HCT116 (cell line): ENCODE data around the gene LRRC7. TPM values are rescaled to one million over a fixed set of nuclear protein-coding genes. Genes with fewer than 3 reads are reported as not detected.

Experiments used
- ATAC-seq: fragments of 200-7000 bp; cut with Tn5 transposase; 2 replicates; pipeline ENCODE4 v1.9.1; 2020; ENCODE audit warnings: mild to moderate bottlenecking, moderate library complexity
- BruUV-seq: library from RNA; stranded (reverse); fragments of 400-500 nt; replicated peaks from 2 replicates; lab custom pipeline; 2021; lab: Mats Ljungman, UMichigan
- CTCF ChIA-PET: fragments of 300-600 bp; sonication (Branson Sonifier 250); formaldehyde crosslinking; loops from one replicate; lab custom pipeline; 2021; ENCODE audit warnings: antibody characterized with exemption; lab: Charles Lee
- POLR2A ChIA-PET: fragments of 300-600, 350-600 bp; sonication (Branson Sonifier 250); formaldehyde crosslinking; loops from one replicate; lab custom pipeline; 2021; ENCODE audit warnings: antibody characterized with exemption; lab: Charles Lee
- RAD21 ChIA-PET, 2 experiments: fragments of 300-600 bp; sonication (Branson Sonifier 250); formaldehyde crosslinking; loops; one replicate each; lab custom pipeline; 2023; ENCODE audit warnings: low total read pairs in 2 of 2; ENCODE audit not compliant: uncharacterized antibody in 2 of 2, unreplicated experiment in 2 of 2, low non-redundant PET in 1 of 2; lab: Charles Lee
- DNase-seq: peaks from one replicate; pipeline ENCODE4 v3.0.0-alpha.2; 2010; ENCODE audit warnings: low read depth, low spot score
- H2AFZ ChIP-seq: fragments of 200-600 bp; shearing (Covaris generic), sonication (generic); 2 replicates; pipeline ENCODE4 v1.6.1; 2017; ENCODE audit warnings: low read depth, mixed run types, mixed read lengths, antibody characterized with exemption, low read length; ENCODE audit not compliant: poor library complexity, severe bottlenecking
- H3K27ac ChIP-seq: 2 replicates; pipeline ENCODE4 v1.5.1; 2012; ENCODE audit warnings: low read depth, low read length
- H3K27me3 ChIP-seq: fragments of 200-600 bp; sonication (generic); 2 replicates; pipeline ENCODE4 v1.6.1; 2016; ENCODE audit warnings: mixed run types, low read length, mixed read lengths; ENCODE audit not compliant: insufficient read depth
- H3K36me3 ChIP-seq, 2 experiments: fragments of 200-500 bp in 1 of 2; fragments of 200-600 bp in 1 of 2; sonication (Bioruptor generic) in 1 of 2; sonication (generic) in 1 of 2; 2 replicates each; pipeline versions ENCODE4 v1.5.1 to v1.6.1; 2014 to 2016; ENCODE audit warnings: low read length in 2 of 2, inconsistent platforms in 1 of 2, mixed read lengths in 1 of 2, mixed run types in 1 of 2; ENCODE audit not compliant: insufficient read depth in 2 of 2, control insufficient read depth in 1 of 2
- H3K4me1 ChIP-seq, 2 experiments: fragments of 200-600 bp in 1 of 2; sonication (generic) in 1 of 2; 2 replicates each; pipeline versions ENCODE4 v1.5.1 to v1.6.1; 2012 to 2017; ENCODE audit warnings: low read length in 2 of 2, inconsistent platforms in 1 of 2, mild to moderate bottlenecking in 1 of 2, mixed read lengths in 1 of 2, mixed run types in 1 of 2, moderate library complexity in 1 of 2; ENCODE audit not compliant: insufficient read depth in 2 of 2, control insufficient read depth in 1 of 2
- H3K4me2 ChIP-seq: fragments of 200-600 bp; sonication (generic); 2 replicates; pipeline ENCODE4 v1.6.1; 2017; ENCODE audit warnings: mixed run types, low read length, mixed read lengths
- H3K4me3 ChIP-seq, 2 experiments: fragments of 200-600 bp in 1 of 2; sonication (generic) in 1 of 2; replicated peaks in 1 of 2; 2 replicates each; pipeline ENCODE4 v1.5.1; 2011 to 2016; ENCODE audit warnings: low read length in 2 of 2, control low read depth in 1 of 2, low read depth in 1 of 2, mild to moderate bottlenecking in 1 of 2, mixed read lengths in 1 of 2, mixed run types in 1 of 2
- H3K79me2 ChIP-seq: fragments of 200-600 bp; sonication (generic); 2 replicates; pipeline ENCODE4 v1.6.1; 2017; ENCODE audit warnings: mild to moderate bottlenecking, mixed run types, low read length, moderate library complexity, mixed read lengths; ENCODE audit not compliant: insufficient read depth
- H3K9ac ChIP-seq: fragments of 200-600 bp; sonication (generic); 2 replicates; pipeline ENCODE4 v1.6.1; 2016; ENCODE audit warnings: low read length, mixed read lengths
- H3K9me2 ChIP-seq: fragments of 200-600 bp; sonication (generic), shearing (Covaris generic); 2 replicates; pipeline ENCODE4 v1.6.1; 2017; ENCODE audit warnings: mixed run types, mild to moderate bottlenecking, moderate library complexity; ENCODE audit not compliant: insufficient read depth
- H3K9me3 ChIP-seq, 2 experiments: fragments of 200-500 bp in 1 of 2; fragments of 200-600 bp in 1 of 2; sonication (Bioruptor generic) in 1 of 2; sonication (generic) in 1 of 2; 2 replicates each; pipeline ENCODE4 v1.6.1; 2014 to 2017; ENCODE audit warnings: low read length in 2 of 2, mixed read lengths in 2 of 2, inconsistent platforms in 1 of 2, low read depth in 1 of 2, mild to moderate bottlenecking in 1 of 2, mixed run types in 1 of 2, moderate library complexity in 1 of 2; ENCODE audit not compliant: control insufficient read depth in 1 of 2, insufficient read depth in 1 of 2
- H4K20me1 ChIP-seq: fragments of 200-600 bp; sonication (generic), shearing (Covaris generic); 2 replicates; pipeline ENCODE4 v1.6.1; 2017; ENCODE audit warnings: mixed run types, mild to moderate bottlenecking, moderate library complexity; ENCODE audit not compliant: insufficient read depth
- ATF3 ChIP-seq: IDR thresholded peaks from 2 replicates; pipeline ENCODE4 v1.6.1; 2012
- CTCF ChIP-seq, 3 experiments: fragments of 200-600 bp in 1 of 3; sonication (generic) in 1 of 3; IDR thresholded peaks in 2 of 3; conservative IDR thresholded peaks in 1 of 3; 2 replicates each; pipeline ENCODE4 v1.5.1; 2012 to 2017; ENCODE audit warnings: low read depth in 2 of 3, low read length in 2 of 3, antibody characterized with exemption in 1 of 3, borderline replicate concordance in 1 of 3, control low read depth in 1 of 3, mild to moderate bottlenecking in 1 of 3, mixed read lengths in 1 of 3, mixed run types in 1 of 3, moderate library complexity in 1 of 3; ENCODE audit not compliant: insufficient read depth in 1 of 3
- EGR1 ChIP-seq: IDR thresholded peaks from 2 replicates; pipeline ENCODE4 v1.6.1; 2012; ENCODE audit warnings: low read depth
- ELF1 ChIP-seq: IDR thresholded peaks from 2 replicates; pipeline ENCODE4 v1.6.1; 2012; ENCODE audit warnings: low read depth, borderline replicate concordance
- EZH2 ChIP-seq: fragments of 200-600 bp; sonication (generic); IDR thresholded peaks from 2 replicates; pipeline ENCODE4 v1.6.1; 2017; ENCODE audit warnings: antibody characterized with exemption, mixed run types
- EZH2phosphoT487 ChIP-seq: fragments of 200-600 bp; IDR thresholded peaks from 2 replicates; pipeline ENCODE4 v1.6.1; 2018; ENCODE audit warnings: antibody characterized with exemption, borderline replicate concordance
- FOSL1 ChIP-seq: IDR thresholded peaks from 2 replicates; pipeline ENCODE4 v1.6.1; 2012; ENCODE audit warnings: low read depth
- JUND ChIP-seq: IDR thresholded peaks from 2 replicates; pipeline ENCODE4 v1.6.1; 2012
- MAX ChIP-seq: IDR thresholded peaks from 2 replicates; pipeline ENCODE4 v1.6.1; 2012
- POLR2A ChIP-seq: IDR thresholded peaks from 2 replicates; pipeline ENCODE4 v1.7.0; 2011; ENCODE audit warnings: borderline replicate concordance; ENCODE audit not compliant: insufficient read depth, insufficient read length; ENCODE audit errors: extremely low read depth
- POLR2AphosphoS5 ChIP-seq: IDR thresholded peaks from 2 replicates; pipeline ENCODE4 v1.6.1; 2011; ENCODE audit warnings: mild to moderate bottlenecking, low read depth, low read length, moderate library complexity
- RAD21 ChIP-seq: IDR thresholded peaks from 2 replicates; pipeline ENCODE4 v1.6.1; 2012; ENCODE audit warnings: low read depth, mild to moderate bottlenecking
- REST ChIP-seq: IDR thresholded peaks from 2 replicates; pipeline ENCODE4 v1.6.1; 2012; ENCODE audit warnings: low read depth
- SIN3A ChIP-seq: IDR thresholded peaks from 2 replicates; pipeline ENCODE4 v1.6.1; 2012; ENCODE audit warnings: low read depth
- SP1 ChIP-seq: IDR thresholded peaks from 2 replicates; pipeline ENCODE4 v1.6.1; 2012; ENCODE audit warnings: low read depth
- SRF ChIP-seq: IDR thresholded peaks from 2 replicates; pipeline ENCODE4 v1.6.1; 2012; ENCODE audit warnings: low read depth
- TCF7L2 ChIP-seq: IDR thresholded peaks from 2 replicates; pipeline ENCODE4 v1.7.0; 2011; ENCODE audit warnings: borderline replicate concordance, inconsistent platforms; ENCODE audit not compliant: insufficient read depth, insufficient read length; ENCODE audit errors: extremely low read depth
- YY1 ChIP-seq: IDR thresholded peaks from 2 replicates; pipeline ENCODE4 v1.6.1; 2011; ENCODE audit warnings: low read length, low read depth, moderate library complexity, mild to moderate bottlenecking; ENCODE audit not compliant: insufficient replicate concordance; ENCODE audit errors: extremely low read depth
- ZFX ChIP-seq: fragments of 450-650 bp; IDR thresholded peaks from 2 replicates; pipeline ENCODE4 v1.6.1; 2017
- ZNF274 ChIP-seq: fragments of 200-500 bp; sonication (Bioruptor generic); IDR thresholded peaks from 2 replicates; pipeline ENCODE4 v1.6.1; 2014; ENCODE audit warnings: mild to moderate bottlenecking, low read depth, low read length, inconsistent platforms
- intact Hi-C: fragments of 100-400 bp; cut with micrococcal nuclease; formaldehyde crosslinking; loops from 2 replicates; pipeline ENCODE4 v1.10.0; 2022
- total RNA-seq: library from RNA; stranded (reverse); gene quantifications from one replicate; pipeline ENCODE4 v1.2.1, GENCODE V29; 2021; ENCODE audit not compliant: unreplicated experiment

Gene LRRC7
- total RNA-seq, 1 experiment from 2014 or later: not detected

DNA sequence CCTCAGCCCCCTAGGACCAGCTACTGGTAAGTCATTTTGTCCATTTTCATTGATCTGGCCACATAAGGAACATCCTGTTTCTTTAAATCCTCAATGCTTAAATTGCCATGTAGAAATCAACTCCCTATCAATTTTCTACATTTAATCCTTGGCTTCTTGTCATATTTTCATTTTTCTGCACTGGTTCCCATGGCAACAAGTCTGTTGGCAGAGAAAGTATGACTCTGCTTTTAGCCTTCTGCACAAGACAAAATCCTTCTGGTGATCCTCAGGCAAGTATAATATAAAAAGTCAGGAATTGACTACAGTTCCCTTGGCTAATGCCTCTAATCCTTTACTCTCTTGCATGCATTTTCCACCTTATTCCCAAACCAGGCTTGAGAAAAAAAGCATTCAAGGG is 572.6 kb downstream of the LRRC7 start:
- Histone ChIP-seq H3K9me3 (no peaks in the 10 kb centered on the region), H3K9ac (no peak overlapping the region), H3K4me3 (no peak overlapping the region), H4K20me1 (no peaks in the 10 kb centered on the region), H3K27ac (no peak overlapping the region), H3K27me3 (no peaks in the 10 kb centered on the region), H2AFZ (no peak overlapping the region), H3K36me3 (no peaks in the 10 kb centered on the region), H3K4me1 (no peaks in the 10 kb centered on the region), H3K79me2 (no peaks in the 10 kb centered on the region), H3K9me2 (no peaks in the 10 kb centered on the region), H3K4me2 (no peak overlapping the region)
- DNase-seq (no peak), ATAC-seq (no peak)
- CTCF ChIA-PET: no interaction called here
- POLR2A ChIA-PET: no interaction called here
- RAD21 ChIA-PET: no interaction called here
- no TSS peak for BruUV-seq
- no peak for TF ChIP-seq RAD21
- no peak for TF ChIP-seq SIN3A
- no peak for TF ChIP-seq ELF1
- TF ChIP-seq SRF: no peak
- TF ChIP-seq POLR2A: no peak
- no peak for TF ChIP-seq POLR2AphosphoS5
- TF ChIP-seq SP1: no peak
- TF ChIP-seq REST: no peak
- no peak for TF ChIP-seq CTCF (IDR thresholded peaks at IDR 0.05 in 2 of 3, conservative IDR thresholded peaks at IDR 0.05 in 1 of 3; ENCODE audit: borderline replicate concordance in 1 of 3, insufficient read depth in 1 of 3, low read depth in 2 of 3, low read length in 2 of 3)
- TF ChIP-seq EZH2: no peak
- TF ChIP-seq ZFX: no peak
- TF ChIP-seq ZNF274: no peak
- no peak for TF ChIP-seq MAX
- no peak for TF ChIP-seq EGR1
- no peak for TF ChIP-seq ATF3
- TF ChIP-seq EZH2phosphoT487: no peak
- no peak for TF ChIP-seq JUND
- no peak for TF ChIP-seq TCF7L2
- TF ChIP-seq YY1: no peak
- no peak for TF ChIP-seq FOSL1
- intact Hi-C loops: no loop called here
